IMR-90 (cell line): ENCODE data around the gene SYNPR. TPM values are rescaled to one million over a fixed set of nuclear protein-coding genes. Genes with fewer than 3 reads are reported as not detected.

Source experiments
- ATAC-seq: fragments of 200-7000 bp; cut with Tn5 transposase; 2 replicates; pipeline ENCODE4 v1.9.1; 2020; ENCODE audit warnings: low read depth, mild to moderate bottlenecking, moderate library complexity
- BruUV-seq: library from RNA; stranded (reverse); fragments of 400-500 nt; replicated peaks from 2 replicates; lab custom pipeline; 2021; lab: Mats Ljungman, UMichigan
- CTCF ChIA-PET: fragments of 300-600 bp; formaldehyde crosslinking; extraction: SDS; loops from one replicate; lab custom pipeline; 2021; ENCODE audit warnings: antibody characterized with exemption; lab: Yijun Ruan, JAX
- POLR2A ChIA-PET: fragments of 300-600 bp; sonication (Branson Sonifier 250); formaldehyde crosslinking; loops from one replicate; lab custom pipeline; 2022; ENCODE audit warnings: antibody characterized with exemption; ENCODE audit not compliant: unreplicated experiment; lab: Charles Lee
- DNase-seq: peaks from one replicate; pipeline ENCODE4 v3.0.0; 2013
- H2AFZ ChIP-seq: replicated peaks from 2 replicates; pipeline ENCODE3; 2013; ENCODE audit warnings: low read length, mild to moderate bottlenecking; ENCODE audit not compliant: poor library complexity
- H2AK5ac ChIP-seq: 2 replicates; pipeline ENCODE4 v1.6.1; 2013; ENCODE audit warnings: low read depth, low read length, inconsistent platforms
- H2AK9ac ChIP-seq: replicated peaks from 2 replicates; pipeline ENCODE3; 2013; ENCODE audit warnings: mild to moderate bottlenecking, low read depth, low read length, moderate library complexity; ENCODE audit not compliant: poor library complexity
- H2BK120ac ChIP-seq: 2 replicates; pipeline ENCODE4 v1.6.1; 2013; ENCODE audit warnings: low read depth, low read length, inconsistent platforms
- H2BK15ac ChIP-seq: 3 replicates; pipeline ENCODE4 v1.6.1; 2013; ENCODE audit warnings: low read depth, low read length, inconsistent platforms
- H2BK20ac ChIP-seq: 2 replicates; pipeline ENCODE4 v1.6.1; 2013; ENCODE audit warnings: low read depth, mild to moderate bottlenecking, inconsistent platforms, low read length, moderate library complexity
- H2BK5ac ChIP-seq: 2 replicates; pipeline ENCODE4 v1.6.1; 2013; ENCODE audit warnings: mild to moderate bottlenecking, low read depth, low read length, inconsistent platforms; ENCODE audit not compliant: poor library complexity, severe bottlenecking
- H3K14ac ChIP-seq: replicated peaks from 2 replicates; pipeline ENCODE4 v1.6.1; 2013; ENCODE audit warnings: low read depth, low read length, inconsistent platforms
- H3K18ac ChIP-seq: 2 replicates; pipeline ENCODE4 v1.6.1; 2013; ENCODE audit warnings: low read depth, low read length, control low read depth
- H3K23ac ChIP-seq: 2 replicates; pipeline ENCODE4 v1.6.1; 2013; ENCODE audit warnings: low read depth, low read length, inconsistent platforms
- H3K27ac ChIP-seq: 2 replicates; pipeline ENCODE4 v1.5.1; 2013; ENCODE audit warnings: mild to moderate bottlenecking, control low read depth, low read length; ENCODE audit not compliant: insufficient read depth
- H3K27me3 ChIP-seq: 2 replicates; pipeline ENCODE4 v1.6.1; 2013; ENCODE audit warnings: low read length; ENCODE audit not compliant: control insufficient read depth, insufficient read depth
- H3K36me3 ChIP-seq: 2 replicates; pipeline ENCODE4 v1.6.1; 2013; ENCODE audit warnings: low read length, mixed read lengths; ENCODE audit not compliant: control insufficient read depth, insufficient read depth
- H3K4ac ChIP-seq: 2 replicates; pipeline ENCODE4 v1.6.1; 2013; ENCODE audit warnings: low read depth, low read length, inconsistent platforms
- H3K4me1 ChIP-seq: 2 replicates; pipeline ENCODE4 v1.6.1; 2013; ENCODE audit warnings: low read length, mixed read lengths; ENCODE audit not compliant: control insufficient read depth, insufficient read depth
- H3K4me2 ChIP-seq: 2 replicates; pipeline ENCODE4 v1.6.1; 2013; ENCODE audit warnings: low read depth, mild to moderate bottlenecking, control low read depth, low read length, moderate library complexity
- H3K4me3 ChIP-seq: 2 replicates; pipeline ENCODE4 v1.5.1; 2013; ENCODE audit warnings: low read depth, mild to moderate bottlenecking, control low read depth, low read length, moderate library complexity; ENCODE audit not compliant: insufficient read depth
- H3K56ac ChIP-seq: 2 replicates; pipeline ENCODE4 v1.6.1; 2013; ENCODE audit warnings: low read length, inconsistent platforms; ENCODE audit not compliant: insufficient read depth; ENCODE audit errors: extremely low read depth
- H3K79me1 ChIP-seq, 2 experiments: 2 replicates each; pipeline ENCODE4 v1.6.1; 2013; ENCODE audit warnings: low read length in 2 of 2, inconsistent platforms in 1 of 2, low read depth in 1 of 2
- H3K9ac ChIP-seq: 2 replicates; pipeline ENCODE4 v1.6.1; 2013; ENCODE audit warnings: low read depth, low read length, control low read depth
- H3K9me1 ChIP-seq: 2 replicates; pipeline ENCODE4 v1.6.1; 2013; ENCODE audit warnings: low read length, inconsistent platforms; ENCODE audit not compliant: insufficient read depth
- H3K9me3 ChIP-seq: 2 replicates; pipeline ENCODE4 v1.6.1; 2013; ENCODE audit warnings: low read length; ENCODE audit not compliant: control insufficient read depth, insufficient read depth
- H4K20me1 ChIP-seq: 2 replicates; pipeline ENCODE4 v1.6.1; 2013; ENCODE audit warnings: low read length, inconsistent platforms; ENCODE audit not compliant: insufficient read depth
- H4K5ac ChIP-seq: 2 replicates; pipeline ENCODE4 v1.6.1; 2013; ENCODE audit warnings: mild to moderate bottlenecking, low read depth, low read length, control low read depth
- H4K8ac ChIP-seq, 2 experiments: 2 replicates each; pipeline ENCODE4 v1.6.1; 2013; ENCODE audit warnings: low read depth in 2 of 2, low read length in 2 of 2, control low read depth in 1 of 2, inconsistent platforms in 1 of 2
- H4K91ac ChIP-seq: 2 replicates; pipeline ENCODE4 v1.6.1; 2013; ENCODE audit warnings: low read depth, low read length, inconsistent platforms; ENCODE audit not compliant: insufficient read depth
- BHLHE40 ChIP-seq: fragments of 150-350 bp; IDR thresholded peaks from 2 replicates; pipeline ENCODE4 v1.6.1; 2016; ENCODE audit warnings: mild to moderate bottlenecking, low read depth, low read length
- CHD1 ChIP-seq: IDR thresholded peaks from 2 replicates; pipeline ENCODE4 v1.6.1; 2012; ENCODE audit warnings: low read depth, low read length, improper control_type of control experiment
- ELK1 ChIP-seq: fragments of 150-350 bp; IDR thresholded peaks from 2 replicates; pipeline ENCODE4 v1.6.1; 2016; ENCODE audit warnings: low read depth, mild to moderate bottlenecking, low read length, moderate library complexity, borderline replicate concordance
- FOS ChIP-seq: fragments of 150-350 bp; IDR thresholded peaks from 2 replicates; pipeline ENCODE4 v1.6.1; 2016; ENCODE audit warnings: low read depth, low read length
- MAFK ChIP-seq: IDR thresholded peaks from 2 replicates; pipeline ENCODE4 v1.6.1; 2012; ENCODE audit warnings: low read depth, low read length, improper control_type of control experiment
- MAZ ChIP-seq: IDR thresholded peaks from 2 replicates; pipeline ENCODE4 v1.6.1; 2012; ENCODE audit warnings: low read depth, mild to moderate bottlenecking, low read length, improper control_type of control experiment, moderate library complexity, borderline replicate concordance
- MXI1 ChIP-seq: IDR thresholded peaks from 2 replicates; pipeline ENCODE4 v1.6.1; 2012; ENCODE audit warnings: low read depth, mild to moderate bottlenecking, low read length, moderate library complexity, borderline replicate concordance
- RFX5 ChIP-seq: IDR thresholded peaks from 2 replicates; pipeline ENCODE4 v1.8.0; 2012; ENCODE audit warnings: low read depth, mild to moderate bottlenecking, low read length, moderate library complexity
- SMC3 ChIP-seq: fragments of 150-350 bp; IDR thresholded peaks from 2 replicates; pipeline ENCODE4 v1.6.1; 2016; ENCODE audit warnings: low read depth, mild to moderate bottlenecking, antibody characterized with exemption, low read length, moderate library complexity
- WGBS, 2 experiments: methylation state at CpG; one replicate each; pipeline versions ENCODE4 v1.1.5 to v1.1.7; 2013; ENCODE audit warnings: missing lambda C conversion rate in 2 of 2; ENCODE audit not compliant: insufficient read length in 1 of 2; ENCODE audit errors: extremely low coverage in 2 of 2; 5-methylcytosine and 5-hydroxymethylcytosine counted together
- dilution Hi-C: fragments of 300-500 bp; cut with HindIII; formaldehyde crosslinking; loops from one replicate; pipeline ENCODE4 v1.14.3; 2018; ENCODE audit warnings: low sequenced_read_pairs; ENCODE audit not compliant: unreplicated experiment
- in situ Hi-C: fragments of 300-500 bp; cut with MboI; formaldehyde crosslinking; loops from 3 replicates; pipeline ENCODE4 v1.14.3; 2019; ENCODE audit warnings: low sequenced_read_pairs, inconsistent platforms, mixed read lengths
- intact Hi-C: fragments of 100-400 bp; cut with micrococcal nuclease; formaldehyde crosslinking; loops from 2 replicates; pipeline ENCODE4 v1.10.0; 2022
- polyA plus RNA-seq, 3 experiments: library from polyadenylated mRNA; depleted of rRNA; stranded (reverse); fragments of >200 nt; gene quantifications; 2 replicates each; pipeline ENCODE4 v1.2.3, GENCODE V29; 2012; ENCODE audit warnings: low replicate concordance in 1 of 3
- total RNA-seq: library from RNA; depleted of rRNA; stranded (reverse); fragments of >200 nt; gene quantifications from 2 replicates; pipeline ENCODE4 v1.2.3, GENCODE V29; 2012

SYNPR gene
- total and polyA plus RNA-seq, 2 of the 4 experiments (the other 2 are of a cell fraction) = not detected

GRCh38 chr3:63338351-63338750 lies 60.2 kb downstream of the SYNPR start:
- Histone ChIP-seq H2AFZ (no peak overlapping the region), H3K9me3 (no peaks in the 10 kb centered on the region), H2BK5ac (no peak overlapping the region), H2BK120ac (no peak overlapping the region), H3K4me2 (no peak overlapping the region), H3K4ac (no peak overlapping the region), H3K14ac (no peak overlapping the region), H3K9me1 (no peaks in the 10 kb centered on the region), H3K27ac (no peak overlapping the region), H4K91ac (no peak overlapping the region), H3K9ac (no peak overlapping the region), H3K79me1 (no peaks in the 10 kb centered on the region), H4K5ac (no peak overlapping the region), H2AK9ac (no peak overlapping the region), H3K18ac (no peak overlapping the region), H3K27me3 (no peaks in the 10 kb centered on the region), H3K4me3 (no peak overlapping the region), H3K36me3 (no peaks in the 10 kb centered on the region), H3K23ac (no peak overlapping the region), H2BK20ac (no peak overlapping the region), H3K56ac (no peak overlapping the region), H2BK15ac (no peak overlapping the region), H4K20me1 (no peaks in the 10 kb centered on the region), H2AK5ac (no peak overlapping the region), H3K4me1 (no peaks in the 10 kb centered on the region), H4K8ac (no peak overlapping the region)
- in situ Hi-C loops (loop anchor here (25.0 kb wide), 2 partner anchors 101 to 726 kb away; no protein-coding TSS in a partner anchor), dilution Hi-C loops (no loop called here), intact Hi-C loops (no loop called here)
- no peak for DNase-seq
- no peak for ATAC-seq
- POLR2A ChIA-PET = no interaction called here
- no CpG with 5 or more reads among the region's 2 CpGs for WGBS, 2 experiments
- TF ChIP-seq MAFK (no peak), ELK1 (no peak), RFX5 (no peak), SMC3 (no peak), MAZ (no peak), CHD1 (no peak), FOS (no peak), BHLHE40 (no peak), MXI1 (no peak)
- no TSS peak for BruUV-seq
- CTCF ChIA-PET = no interaction called here
